GM10847 (cell line): Measurements from ENCODE around the gene ZKSCAN3.

ENCODE experiments used
- POLR2A ChIP-seq: IDR thresholded peaks from 2 replicates; pipeline ENCODE4 v1.6.1; 2011; ENCODE audit not compliant: insufficient read length; ENCODE audit errors: extremely low read depth

ZKSCAN3 gene

DNA sequence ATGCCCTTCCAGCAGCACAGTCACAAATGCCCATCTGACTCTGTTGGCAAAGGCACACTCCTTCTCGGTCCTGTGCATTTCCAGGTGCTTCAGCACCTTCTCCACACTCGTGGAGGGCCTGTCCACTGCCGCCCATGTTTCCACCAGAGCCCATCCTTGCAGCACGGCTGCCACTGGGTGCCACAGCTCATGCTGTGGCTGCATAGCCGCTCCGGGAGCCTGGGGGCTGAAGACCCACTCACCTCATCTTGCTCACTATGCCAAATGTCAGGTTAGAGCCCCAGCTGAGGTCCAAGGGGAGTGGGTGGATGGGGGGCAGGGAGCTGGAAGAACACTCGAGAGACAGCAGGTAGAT lies 6.9 kb downstream of the ZKSCAN3 start:
- TF ChIP-seq POLR2A, result no peak

DNA sequence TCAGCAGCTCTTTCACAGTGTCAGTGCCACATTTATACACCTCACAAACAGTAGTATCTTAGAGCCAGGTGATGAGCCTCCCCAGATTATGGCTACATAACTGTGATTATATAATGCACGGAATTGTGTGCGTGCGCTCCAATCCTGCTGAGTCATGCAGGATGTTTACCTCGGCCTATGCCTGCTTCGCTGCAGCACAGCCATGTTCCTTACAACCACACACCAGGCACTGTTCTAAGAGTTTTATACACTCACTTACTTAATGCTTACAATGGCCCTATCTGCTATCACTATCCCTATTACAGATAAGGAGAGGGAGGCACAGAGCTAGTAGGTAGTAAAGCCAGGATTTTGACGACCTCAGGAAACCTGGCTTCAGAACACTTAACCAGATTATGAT lies 7.3 kb downstream of the ZKSCAN3 start:
- no peak for TF ChIP-seq POLR2A

DNA sequence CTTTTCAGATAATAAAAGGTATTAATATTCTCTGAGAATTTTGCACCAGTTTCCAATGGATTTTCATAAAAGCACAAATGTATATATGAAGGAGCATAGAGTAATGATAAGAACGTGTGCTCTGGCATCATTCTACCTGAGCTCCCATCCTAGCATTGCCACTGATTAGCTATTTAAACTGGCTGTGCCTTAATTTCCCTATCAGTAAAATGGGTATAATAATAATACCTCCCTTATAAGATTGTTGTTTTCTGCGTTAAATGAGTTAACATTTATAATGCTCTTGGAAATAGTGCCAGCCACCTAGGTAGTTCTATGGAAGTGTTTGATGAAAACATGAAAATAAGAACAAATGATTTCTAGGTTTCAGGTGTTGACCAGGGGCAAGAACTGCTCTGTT lies 11.2 kb downstream of the ZKSCAN3 start:
- TF ChIP-seq POLR2A, result no peak

DNA sequence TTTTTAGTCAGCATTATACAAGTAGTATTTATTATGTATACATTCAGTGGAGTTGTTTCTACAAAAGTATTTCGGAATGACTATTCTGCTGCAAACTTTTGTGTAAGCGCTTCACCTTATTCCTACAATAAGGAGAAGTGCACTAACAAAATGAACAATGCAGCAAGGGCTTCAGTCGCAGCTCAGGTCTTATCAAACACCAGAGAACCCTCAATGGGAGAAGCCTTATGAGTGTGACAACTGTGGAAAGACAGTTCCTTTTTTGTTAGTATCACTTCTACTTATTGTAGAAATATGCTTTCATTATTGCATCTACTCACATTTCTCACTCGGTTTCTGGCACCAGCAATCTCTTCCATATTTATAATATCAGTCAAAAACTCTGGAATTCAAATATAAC lies 18.8 kb downstream of the ZKSCAN3 start:
- TF ChIP-seq POLR2A, result no peak

DNA sequence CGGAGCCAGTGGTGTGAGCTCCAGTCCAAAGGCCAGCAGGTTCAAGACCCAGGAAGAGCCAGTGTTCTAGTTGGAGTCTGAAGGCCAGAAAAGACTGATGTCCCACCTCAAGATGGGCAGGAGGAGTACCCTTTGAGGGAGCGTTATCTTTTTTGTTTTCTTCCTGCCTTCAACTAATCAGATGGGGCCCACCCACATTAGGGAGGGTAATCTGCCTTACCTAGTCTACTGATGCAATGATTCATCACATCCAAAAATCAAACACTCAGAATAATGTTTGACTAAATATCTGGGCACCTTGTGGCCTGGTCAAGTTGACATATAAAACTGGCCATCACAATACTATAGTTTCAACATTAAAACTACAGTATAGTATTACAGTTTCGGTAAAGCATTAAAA lies 19.7 kb downstream of the ZKSCAN3 start:
- no peak for TF ChIP-seq POLR2A

DNA sequence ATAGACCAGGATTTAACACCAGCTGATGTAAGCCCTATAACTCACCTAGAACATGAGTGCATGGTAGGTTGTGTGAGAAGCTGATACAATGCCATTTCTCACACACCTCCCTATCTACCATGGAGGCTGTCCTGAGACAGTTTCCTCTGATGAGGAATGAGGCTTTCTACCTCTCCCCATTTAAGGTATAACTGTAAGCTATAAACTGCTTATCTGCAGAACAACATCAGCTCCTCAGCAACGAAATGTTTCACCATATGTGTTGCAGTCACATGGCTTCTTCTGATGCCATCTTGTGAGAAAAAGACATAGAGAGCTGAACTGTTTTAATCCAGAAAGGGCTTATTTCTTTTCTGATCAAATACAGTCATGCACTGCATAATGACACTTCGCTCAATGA lies 20.7 kb downstream of the ZKSCAN3 start:
- no peak for TF ChIP-seq POLR2A

DNA sequence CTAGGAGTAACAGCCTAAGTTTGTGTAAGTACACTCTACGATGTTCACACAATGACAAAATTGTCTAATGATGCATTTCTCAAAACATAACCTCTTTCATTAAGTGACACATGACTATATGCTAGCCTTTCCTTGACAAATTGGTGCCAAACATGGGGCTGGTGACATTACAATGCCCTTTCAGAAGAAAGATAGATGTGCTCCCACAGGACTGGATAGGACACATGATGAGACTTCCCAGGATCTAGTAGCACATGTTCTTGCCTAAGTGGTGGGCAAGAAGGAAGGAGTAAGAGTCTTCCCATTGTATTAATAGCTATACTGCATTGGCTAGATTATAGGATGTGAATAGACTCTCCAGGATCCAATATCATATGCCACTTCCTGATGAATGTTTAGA lies 21.5 kb downstream of the ZKSCAN3 start:
- TF ChIP-seq POLR2A, result no peak

DNA sequence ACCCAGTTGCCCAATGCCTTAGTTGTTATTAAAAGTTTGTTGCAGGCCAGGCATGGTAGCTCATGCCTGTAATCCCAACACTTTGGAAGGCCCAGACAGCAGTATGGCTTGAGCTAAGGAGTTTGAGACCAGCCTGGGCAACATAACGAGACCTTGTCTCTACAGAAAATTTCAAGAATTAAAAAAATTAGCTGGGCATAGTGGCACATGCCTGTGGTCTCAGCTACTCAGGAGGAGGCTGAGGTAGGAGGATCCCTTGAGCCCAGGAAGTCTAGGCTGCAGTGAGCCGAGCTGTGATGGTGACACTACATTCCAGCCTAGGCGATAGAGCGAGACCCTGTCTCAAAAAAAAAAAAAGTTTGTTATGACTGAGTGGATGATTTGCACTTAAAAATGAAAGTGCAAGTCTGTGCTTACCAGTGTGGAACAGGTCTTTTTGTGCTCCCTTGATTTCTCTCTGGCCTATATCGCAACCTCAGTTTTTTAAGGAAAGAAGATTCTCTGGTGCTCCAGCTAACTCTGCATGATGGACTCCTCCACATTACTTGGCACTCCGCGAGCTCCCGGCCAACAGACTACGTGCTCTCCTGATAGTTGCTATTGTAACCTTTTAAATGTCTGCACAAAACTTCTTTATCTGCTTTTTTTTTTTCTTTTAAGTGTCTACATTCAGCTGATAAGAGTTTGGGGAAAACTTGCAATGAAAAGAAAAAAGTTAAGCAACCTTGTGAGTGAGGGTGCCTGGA lies 22.1 kb downstream of the ZKSCAN3 start:
- no peak for TF ChIP-seq POLR2A

DNA sequence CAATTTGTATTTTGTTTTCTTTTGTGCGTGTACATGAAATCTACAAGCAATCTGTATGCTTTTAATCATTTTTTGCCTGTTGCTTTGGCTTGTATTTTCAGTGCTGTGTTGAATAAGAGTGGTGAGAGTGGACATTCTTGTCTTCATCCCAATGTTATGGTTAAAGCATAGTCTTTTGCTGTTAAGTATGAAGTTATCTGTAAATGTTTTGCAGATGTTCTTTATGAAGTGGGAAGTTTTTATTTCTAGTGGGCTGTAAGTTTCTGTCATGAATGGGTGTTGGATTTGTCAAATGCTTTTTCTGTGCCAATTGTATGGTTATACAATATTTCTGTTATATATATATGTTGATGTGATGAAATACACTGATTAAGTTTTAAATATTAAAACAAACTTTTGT lies 24.2 kb downstream of the ZKSCAN3 start:
- no peak for TF ChIP-seq POLR2A

DNA sequence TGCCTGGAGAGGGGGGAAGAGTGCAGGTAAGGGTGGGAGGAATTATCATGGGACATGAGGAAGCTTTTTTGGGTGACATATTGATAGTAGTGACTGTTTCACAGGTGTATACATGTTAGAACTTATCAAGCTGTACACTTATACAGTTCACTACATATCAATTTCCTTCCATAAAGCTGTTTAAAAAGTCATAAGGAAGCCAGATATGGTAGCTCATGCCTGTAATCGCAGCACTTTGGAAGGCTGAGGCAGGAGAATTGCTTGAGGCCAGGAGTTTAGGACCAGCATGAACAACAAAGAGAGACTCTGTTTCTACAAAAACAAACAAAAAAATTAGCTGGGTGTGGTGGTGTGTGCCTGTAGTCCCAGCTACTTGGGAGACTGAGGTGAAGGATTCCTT lies 28.1 kb downstream of the ZKSCAN3 start:
- no peak for TF ChIP-seq POLR2A

DNA sequence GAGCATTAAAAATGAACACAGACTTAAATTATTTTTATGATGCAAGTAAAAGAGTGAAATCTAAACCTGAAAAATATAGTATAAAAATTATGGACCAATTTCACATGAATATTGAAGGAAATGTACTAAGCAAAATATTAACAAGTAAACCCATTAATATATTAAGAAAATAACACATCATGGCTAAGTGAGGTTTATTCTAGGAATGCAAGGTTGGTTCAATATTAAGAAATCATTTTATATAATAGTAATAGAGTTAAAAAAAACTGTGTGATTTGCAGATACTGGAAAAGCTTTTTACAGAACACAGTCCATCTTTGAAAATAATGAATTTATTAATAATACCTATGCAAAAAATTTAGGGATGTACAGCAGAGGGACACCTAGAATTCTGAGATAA lies 28.9 kb downstream of the ZKSCAN3 start:
- TF ChIP-seq POLR2A, result no peak

DNA sequence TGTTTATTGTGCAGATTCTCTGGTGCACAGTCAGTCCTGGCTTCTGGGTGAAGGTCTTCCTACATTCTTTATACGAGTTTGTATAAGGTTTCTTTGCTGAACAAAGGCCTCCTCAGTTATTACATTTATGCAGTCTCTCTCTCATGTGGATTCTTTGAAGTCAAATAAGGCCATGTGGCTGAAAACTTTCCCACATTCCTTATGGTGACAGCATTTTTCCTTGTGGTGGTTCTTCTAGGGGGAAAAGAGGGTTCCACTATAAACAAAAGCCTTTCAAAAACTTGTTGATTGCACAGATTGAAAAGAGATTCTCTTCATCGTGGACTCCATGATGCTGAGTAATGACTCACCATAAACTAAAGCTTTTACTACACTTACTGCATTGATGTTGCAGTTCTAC lies 30.6 kb downstream of the ZKSCAN3 start:
- TF ChIP-seq POLR2A, result no peak

DNA sequence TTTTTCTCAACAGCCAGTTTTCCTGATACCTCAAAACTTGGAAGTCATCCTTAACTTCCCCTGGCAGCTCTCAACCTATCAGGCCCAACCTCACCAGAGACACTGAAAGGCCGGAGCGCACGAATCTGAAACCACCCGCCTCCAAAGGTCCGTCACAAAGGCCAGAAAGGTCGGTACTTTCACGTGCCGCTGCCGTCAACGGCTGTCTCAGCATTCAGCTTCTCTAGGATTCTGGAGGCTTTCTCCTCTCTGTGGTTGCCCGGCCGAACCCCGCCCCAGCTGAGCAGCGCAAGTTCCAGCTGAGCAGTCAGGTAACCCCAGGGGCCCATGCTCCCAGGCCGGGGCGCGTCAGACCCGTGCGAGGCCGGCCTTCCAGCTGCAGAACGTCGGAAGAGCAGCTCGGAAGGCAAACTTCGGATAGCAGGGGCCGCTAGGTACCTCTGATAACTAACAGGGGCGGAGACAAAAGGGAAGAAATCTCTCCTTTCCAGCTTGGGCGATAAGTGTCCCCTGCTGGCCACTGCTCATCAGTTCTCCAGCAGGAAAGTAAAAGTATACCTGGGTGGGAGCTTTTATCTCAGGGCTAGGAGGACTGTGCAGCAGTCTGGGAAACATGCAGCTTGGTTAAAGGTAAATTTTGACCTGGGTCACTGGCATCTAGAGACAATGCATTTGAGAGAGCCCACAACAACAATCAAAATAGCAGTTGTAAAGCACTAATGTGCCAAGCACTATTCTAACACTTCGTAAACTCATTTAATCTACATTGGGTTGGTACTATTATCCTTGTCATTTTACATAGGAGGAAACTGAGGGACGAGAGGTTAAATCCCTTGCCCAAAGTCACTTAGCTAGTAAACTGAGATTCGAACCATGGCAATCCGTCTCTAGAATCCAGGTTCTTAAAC lies 33.7 kb downstream of the ZKSCAN3 start:
- TF ChIP-seq POLR2A, result no peak

DNA sequence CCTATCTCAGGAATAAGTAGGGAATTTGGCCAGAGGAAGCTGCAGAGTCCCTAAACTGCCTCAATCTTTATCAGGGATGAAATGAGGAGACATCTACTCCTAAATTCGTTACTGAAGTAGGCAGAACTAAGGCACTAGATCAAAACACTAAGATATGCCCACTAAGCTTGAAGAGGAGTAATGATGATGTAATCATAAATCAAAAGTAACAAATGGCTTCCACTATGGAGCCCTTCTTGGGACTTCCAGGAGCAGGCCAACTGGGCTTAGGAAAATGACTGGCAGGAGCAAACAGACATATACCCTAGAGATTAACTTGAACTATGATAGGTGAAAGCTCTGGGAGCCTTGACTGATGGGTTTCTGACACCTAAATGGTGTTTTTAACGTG lies 34.4 kb downstream of the ZKSCAN3 start:
- no peak for TF ChIP-seq POLR2A

DNA sequence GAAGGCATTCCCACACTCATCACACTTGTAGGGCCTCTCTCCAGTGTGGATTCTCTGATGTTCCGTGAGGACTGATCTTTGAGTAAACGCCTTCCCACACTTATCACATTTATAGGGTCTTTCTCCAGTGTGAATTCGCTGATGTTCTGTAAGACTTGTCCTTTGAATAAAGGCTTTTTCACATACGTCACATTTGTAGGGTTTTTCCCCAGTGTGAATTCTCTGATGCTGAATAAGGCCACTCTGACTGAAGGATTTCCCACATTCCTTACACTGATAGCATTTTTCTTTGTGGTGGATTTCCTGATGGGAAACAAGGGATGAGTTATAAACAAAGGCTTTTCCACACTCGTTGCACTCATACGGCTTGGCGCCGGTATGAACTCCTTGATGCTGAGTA lies 40.9 kb downstream of the ZKSCAN3 start:
- no peak for TF ChIP-seq POLR2A

DNA sequence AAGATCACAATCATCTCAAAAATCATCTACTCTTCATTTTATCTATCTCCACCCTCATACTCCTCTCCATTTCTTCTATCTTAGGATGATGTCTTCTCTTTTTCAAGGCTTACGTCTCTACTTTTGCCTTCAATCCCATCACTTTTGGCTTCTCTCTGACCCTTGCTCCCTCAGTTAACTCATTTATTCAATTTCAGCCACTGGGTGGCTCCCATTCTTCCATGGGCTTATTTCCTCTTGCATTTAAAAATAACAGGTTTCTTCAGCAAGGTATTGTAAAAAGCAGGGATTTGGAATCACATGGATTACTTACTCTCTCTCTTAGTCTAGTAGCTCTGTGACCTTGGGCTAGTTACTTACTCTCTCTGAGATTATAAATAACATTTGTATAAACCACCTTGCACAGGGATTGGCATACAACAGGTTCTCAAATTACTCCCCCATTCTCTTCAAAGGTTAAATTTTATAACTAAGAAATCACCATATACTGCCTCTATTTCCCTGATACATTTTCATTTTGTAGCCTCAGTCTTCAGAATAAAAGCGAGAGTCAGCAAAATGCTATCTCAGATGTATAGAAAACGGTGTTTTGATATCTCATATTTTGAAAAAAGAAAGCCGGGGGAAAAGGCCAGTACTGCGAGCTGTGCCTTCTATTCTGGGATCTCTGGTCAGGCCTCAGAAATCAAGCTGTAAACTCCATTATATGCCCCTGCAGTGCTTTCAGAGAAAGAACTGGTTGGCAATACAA lies 44.3 kb downstream of the ZKSCAN3 start:
- TF ChIP-seq POLR2A, result no peak

DNA sequence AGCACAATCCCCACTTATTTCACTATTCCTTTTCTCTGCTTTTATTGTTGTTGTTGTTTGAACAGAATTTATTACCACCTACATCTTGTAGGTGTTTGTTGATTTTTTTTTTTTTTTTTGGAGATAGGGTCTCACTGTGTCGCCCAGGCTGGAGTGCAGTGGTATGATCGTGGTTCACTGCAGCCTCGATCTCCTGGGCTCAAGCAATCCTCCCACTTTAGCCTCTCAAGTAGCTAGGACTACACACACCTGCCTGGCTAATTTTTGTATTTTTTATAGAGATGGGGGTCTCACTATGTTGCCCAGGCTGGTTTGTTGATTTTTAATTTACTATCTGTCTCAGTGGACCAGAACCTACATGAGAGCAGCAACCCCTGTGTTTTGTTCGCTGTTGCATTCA lies 46.2 kb downstream of the ZKSCAN3 start:
- TF ChIP-seq POLR2A, result no peak
